Urothelium cell line (cell line): Measurements from ENCODE around the gene GDPGP1.
A peak's percentile ranks its signal among the peaks of the same experiment; 100 is the strongest.

Source experiments
- DNase-seq: peaks from one replicate; pipeline ENCODE4 v3.0.0; 2011; ENCODE audit warnings: low spot score, mixed read lengths
- FAIRE-seq: peaks from 2 replicates; lab custom pipeline; 2011; peaks lifted over from hg19 to GRCh38; lab: Jason Lieb, UNC

GDPGP1 gene

DNA sequence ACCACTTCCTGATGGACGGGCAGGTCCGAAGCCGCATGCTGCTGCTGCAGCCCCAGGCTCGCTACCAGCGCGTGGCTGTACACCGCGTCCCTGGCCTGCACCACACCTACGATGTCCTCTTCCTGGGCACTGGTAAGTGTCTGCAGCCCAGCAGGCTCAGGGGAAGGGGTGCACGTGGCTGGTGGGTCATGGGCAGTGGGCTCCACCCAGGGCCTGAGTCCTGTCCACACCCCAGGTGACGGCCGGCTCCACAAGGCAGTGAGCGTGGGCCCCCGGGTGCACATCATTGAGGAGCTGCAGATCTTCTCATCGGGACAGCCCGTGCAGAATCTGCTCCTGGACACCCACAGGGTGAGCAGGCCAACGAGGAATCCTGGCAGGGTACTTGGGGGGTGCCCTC, 9.0 kb upstream of the GDPGP1 start:
- FAIRE-seq: no peak

DNA sequence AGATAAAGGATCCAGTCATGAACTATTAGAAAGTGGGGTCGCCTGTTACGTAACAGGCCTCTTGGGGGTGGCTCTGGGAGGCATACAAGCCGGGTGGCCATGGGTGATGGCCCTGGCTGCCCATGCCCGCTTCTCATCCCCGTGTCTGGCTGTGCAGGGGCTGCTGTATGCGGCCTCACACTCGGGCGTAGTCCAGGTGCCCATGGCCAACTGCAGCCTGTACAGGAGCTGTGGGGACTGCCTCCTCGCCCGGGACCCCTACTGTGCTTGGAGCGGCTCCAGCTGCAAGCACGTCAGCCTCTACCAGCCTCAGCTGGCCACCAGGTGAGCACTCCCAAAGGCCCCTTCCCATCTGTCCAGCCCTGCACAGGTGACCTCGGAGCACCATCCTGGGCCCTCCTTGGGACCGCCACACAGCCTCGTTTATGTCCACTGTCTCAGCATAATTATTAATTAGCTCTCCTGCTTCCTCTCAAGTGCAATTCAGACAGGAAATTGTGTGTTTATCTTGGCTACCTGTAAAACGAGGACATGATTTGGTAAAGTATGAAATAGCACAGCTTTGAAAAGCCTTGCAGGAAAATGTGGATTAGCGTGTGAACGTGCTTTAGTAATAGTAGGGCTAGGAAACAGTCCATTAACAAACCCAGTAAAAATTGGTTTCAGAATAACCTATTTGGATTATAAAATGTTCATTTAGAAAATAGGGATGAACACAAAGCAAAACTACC, 8.3 kb upstream of the GDPGP1 start:
- DNase-seq (no peak), FAIRE-seq (no peak)

More for the DNA sequence above, 9.0 kb upstream of the GDPGP1 start:
- DNase-seq: no peak

DNA sequence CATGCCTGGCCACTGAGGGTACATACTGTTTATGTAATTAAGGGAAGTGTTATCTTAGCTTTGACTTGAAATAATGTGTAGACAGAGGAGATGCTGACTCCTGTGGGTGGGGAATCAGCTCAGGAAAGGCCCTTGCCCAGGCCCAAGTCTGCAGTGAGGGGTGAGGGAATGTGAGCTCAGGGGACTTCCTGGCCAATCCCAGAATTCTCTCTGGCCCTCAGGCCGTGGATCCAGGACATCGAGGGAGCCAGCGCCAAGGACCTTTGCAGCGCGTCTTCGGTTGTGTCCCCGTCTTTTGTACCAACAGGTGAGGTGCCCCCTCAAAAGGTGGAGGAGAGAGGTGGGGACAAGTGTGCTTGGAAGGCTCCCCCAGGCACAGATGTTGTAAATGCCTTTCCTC, 6.7 kb upstream of the GDPGP1 start:
- FAIRE-seq (no peak), DNase-seq (no peak)

DNA sequence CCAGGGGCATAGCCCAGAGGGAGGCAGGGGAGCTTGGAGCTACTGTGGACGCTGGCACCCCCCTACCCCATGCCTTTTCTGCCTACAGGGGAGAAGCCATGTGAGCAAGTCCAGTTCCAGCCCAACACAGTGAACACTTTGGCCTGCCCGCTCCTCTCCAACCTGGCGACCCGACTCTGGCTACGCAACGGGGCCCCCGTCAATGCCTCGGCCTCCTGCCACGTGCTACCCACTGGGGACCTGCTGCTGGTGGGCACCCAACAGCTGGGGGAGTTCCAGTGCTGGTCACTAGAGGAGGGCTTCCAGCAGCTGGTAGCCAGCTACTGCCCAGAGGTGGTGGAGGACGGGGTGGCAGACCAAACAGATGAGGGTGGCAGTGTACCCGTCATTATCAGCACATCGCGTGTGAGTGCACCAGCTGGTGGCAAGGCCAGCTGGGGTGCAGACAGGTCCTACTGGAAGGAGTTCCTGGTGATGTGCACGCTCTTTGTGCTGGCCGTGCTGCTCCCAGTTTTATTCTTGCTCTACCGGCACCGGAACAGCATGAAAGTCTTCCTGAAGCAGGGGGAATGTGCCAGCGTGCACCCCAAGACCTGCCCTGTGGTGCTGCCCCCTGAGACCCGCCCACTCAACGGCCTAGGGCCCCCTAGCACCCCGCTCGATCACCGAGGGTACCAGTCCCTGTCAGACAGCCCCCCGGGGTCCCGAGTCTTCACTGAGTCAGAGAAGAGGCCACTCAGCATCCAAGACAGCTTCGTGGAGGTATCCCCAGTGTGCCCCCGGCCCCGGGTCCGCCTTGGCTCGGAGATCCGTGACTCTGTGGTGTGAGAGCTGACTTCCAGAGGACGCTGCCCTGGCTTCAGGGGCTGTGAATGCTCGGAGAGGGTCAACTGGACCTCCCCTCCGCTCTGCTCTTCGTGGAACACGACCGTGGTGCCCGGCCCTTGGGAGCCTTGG, 5.9 kb upstream of the GDPGP1 start:
- peak; percentile 37 for FAIRE-seq
- no peak for DNase-seq

DNA sequence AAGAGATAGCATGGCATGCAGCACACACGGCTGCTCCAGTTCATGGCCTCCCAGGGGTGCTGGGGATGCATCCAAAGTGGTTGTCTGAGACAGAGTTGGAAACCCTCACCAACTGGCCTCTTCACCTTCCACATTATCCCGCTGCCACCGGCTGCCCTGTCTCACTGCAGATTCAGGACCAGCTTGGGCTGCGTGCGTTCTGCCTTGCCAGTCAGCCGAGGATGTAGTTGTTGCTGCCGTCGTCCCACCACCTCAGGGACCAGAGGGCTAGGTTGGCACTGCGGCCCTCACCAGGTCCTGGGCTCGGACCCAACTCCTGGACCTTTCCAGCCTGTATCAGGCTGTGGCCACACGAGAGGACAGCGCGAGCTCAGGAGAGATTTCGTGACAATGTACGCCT, 5.0 kb upstream of the GDPGP1 start:
- FAIRE-seq: no peak
- no peak for DNase-seq

DNA sequence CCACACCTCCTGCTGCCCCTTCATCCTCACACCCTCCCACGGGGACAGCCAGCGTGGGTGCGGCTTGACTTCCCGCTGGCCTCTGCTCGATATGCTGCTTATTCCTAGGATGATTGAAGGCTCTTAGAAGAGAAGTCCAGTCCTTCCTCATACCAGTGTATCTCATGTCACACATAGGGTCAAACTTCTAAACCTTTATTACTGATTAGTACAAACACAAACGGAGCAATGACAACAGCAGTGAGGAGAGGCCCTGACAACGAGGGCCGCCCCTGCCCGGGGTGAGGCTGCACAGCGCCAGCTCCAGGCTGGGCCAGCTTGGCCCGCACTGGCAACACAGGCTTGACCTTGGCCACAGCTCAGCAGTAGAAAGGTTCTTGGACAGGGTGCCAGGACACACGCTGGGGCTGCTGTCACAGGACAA, 3.9 kb upstream of the GDPGP1 start:
- no peak for FAIRE-seq
- no peak for DNase-seq

DNA sequence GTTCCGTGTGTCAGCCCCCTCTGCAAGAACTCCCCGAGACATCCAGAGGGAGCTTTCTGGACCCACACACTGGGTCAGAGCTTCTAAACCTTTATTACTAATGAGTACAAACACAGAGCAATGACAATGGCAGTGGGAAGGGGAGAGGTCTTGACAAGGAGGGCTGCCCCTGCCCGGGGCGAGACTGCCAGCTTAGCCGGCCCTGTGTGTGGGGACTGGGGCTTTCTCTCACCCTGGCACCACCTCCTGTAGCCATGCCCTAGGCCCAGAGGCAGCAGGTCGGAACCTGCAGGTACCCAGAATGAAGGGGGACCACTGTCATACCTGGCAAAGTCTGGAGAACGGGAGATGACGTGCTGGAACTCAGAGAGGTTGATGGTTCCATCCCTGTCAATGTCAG, 3.4 kb upstream of the GDPGP1 start:
- FAIRE-seq (no peak), DNase-seq (no peak)

DNA sequence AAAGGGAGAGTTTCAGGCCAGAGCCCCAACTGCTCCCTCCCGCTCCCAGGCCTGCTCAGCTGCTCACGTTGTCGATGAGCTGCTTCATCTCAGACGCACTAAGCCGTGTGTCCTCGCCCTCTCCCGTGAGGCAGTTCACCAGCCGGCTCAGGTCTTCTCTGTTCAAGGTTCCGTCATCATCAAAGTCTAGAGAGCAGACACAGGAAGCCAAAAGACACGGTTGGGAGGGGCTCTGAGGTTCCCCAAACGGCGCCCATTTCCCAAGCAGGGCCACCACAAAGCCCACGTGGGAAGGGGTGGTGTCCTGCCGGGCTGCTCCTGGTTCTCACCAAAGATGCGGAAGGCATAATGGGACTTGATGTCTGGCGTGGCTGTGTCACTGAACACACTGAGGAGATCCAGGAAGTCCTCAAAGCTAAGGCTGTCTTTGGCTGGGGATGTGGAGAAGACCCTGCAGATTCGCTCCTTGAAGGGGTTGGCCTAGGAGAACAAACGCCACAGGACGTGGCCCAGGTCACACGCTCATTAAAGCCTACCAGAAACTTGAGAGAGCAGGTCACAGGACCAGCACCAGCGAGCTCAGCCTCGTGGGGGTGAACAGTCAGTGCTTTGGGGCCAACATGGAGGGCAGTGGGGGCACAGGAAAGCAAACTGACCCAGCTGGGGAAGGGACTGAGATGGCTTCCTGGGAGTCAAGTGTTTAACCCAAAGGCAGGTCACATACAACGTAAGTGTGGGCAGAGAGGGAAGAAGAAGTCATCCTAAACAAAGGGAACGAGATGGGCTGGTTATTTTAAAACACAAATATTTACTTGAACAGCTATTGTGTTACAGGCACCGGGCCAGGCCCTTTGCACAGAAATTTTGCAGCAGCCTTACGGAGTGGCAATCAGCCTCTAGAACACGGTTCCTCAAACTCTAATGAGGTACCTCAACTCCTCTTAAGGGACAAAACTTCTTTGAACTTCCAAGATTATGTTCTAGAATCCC, 2.7 kb upstream of the GDPGP1 start:
- DNase-seq (no peak), FAIRE-seq (no peak)

DNA sequence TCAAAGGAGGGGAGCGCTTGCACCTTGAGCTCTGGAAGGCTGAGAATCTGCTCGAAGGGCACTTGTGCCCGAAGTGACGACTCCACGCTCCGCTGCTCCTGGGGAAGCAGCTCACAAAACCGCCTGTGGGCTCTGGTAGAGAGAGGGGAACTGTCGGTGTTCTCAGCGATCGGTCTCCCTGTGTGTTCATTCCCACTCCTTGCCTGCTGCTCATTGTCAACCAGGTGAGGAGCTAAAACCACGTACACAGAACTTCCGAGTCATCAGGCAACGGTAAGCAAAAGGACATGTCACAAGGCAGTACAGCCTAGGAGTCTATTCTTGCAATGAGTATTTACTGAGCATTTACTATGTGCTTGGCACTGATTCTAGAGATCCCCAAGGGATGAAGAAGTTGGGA, 1.8 kb upstream of the GDPGP1 start:
- DNase-seq: no peak
- FAIRE-seq: no peak

DNA sequence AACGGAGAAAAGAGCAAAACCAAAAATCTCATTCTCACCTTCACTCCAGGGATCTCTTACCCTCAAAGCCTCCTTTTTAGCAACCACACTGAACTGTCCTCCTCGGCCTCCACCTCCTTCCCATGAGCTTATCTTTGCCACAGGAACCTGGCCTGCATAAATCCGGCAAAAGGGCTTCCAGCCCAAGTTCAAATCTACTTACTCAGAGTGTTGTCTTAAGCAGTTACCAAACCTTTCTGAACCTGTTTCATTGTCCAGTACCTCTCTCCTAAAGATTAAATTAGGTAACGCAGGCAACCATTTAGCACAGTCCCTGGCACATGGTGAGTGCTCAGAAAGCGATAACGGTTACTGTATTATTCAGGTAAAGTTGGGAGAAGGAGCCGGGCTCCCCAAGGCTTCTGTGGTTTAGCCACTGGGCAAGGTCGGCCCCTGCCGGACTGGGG, 1.0 kb upstream of the GDPGP1 start:
- DNase-seq (no peak), FAIRE-seq (no peak)

DNA sequence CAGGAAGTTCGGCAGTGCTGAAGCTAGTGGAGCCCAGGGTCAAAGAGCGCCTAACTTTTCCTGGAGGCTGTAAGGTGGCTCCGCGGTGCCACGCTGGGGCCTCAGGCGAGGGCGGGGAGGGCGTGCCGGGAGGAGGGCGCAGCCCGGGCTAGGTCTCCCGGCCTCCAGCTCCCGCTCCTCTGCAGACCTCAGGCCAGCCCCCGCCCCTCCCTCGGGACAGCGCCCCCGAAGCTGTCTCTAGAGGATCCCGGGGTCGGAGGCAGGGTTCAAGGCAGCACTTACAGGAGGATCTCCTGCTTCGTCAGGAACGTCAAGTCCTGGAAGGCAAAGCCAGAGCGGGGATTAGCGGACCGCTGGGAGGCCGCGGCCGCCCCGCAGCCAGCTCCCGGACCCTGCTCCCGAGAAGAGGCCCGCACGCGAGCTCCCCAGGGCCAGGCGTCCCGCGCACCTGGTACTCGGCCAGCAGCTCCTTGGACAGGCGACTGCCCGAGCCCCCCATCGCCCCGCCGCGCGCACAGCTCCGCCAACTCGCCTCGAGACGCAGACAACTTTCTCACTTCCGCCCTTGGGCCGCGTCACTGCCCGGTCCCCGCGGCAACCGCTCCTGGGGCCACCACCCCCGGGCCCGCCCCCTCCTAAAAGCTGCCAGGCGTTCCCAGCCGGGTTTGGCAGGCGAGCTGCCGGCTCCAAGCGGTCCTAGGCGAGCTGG, 468 bp upstream of the GDPGP1 start, which contains the start of gene CIB1:
CIB1 (minus strand) TSS at position 555 of the 709 bp plus-strand sequence; CDS start at position 499, 56 bp downstream.
- DNase-seq (peak; percentile 99), FAIRE-seq (no peak)

DNA sequence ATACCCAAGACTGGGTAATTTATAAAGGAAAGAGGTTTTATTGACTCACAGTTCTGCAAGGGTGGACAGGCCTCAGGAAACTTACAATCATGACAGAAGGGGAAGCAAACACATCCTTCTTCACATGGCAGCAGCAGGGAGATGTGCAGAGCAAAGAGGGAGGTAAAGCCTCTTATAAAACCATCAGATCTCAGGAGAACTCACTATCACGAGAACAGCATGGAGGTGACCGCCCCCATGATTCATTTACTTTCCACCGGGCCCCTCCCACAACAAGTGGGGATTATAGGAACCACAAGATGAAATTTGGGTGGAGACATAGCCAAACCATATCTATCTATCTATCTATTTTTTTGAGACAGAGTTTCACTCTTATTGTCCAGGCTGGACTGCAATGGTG, 5.4 kb downstream of the GDPGP1 start:
- FAIRE-seq (no peak), DNase-seq (no peak)

DNA sequence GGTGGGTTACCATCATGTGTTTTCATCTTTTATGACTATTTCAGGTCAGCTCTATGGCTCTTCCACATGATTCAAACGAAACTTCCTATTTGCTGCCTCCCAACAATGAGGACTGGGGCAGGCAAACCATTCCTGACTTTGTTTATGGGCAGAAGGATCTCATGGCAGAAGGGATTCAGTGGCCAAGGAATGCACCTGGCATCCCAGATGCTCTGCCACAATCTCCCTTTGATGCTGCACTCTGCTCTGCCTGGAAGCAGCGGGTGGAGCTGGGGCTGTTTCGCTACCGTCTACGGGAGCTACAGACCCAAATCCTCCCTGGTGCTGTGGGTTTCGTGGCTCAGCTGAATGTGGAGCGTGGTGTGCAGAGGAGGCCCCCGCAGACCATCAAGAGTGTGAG, 6.8 kb downstream of the GDPGP1 start:
- no peak for DNase-seq
- FAIRE-seq: no peak

DNA sequence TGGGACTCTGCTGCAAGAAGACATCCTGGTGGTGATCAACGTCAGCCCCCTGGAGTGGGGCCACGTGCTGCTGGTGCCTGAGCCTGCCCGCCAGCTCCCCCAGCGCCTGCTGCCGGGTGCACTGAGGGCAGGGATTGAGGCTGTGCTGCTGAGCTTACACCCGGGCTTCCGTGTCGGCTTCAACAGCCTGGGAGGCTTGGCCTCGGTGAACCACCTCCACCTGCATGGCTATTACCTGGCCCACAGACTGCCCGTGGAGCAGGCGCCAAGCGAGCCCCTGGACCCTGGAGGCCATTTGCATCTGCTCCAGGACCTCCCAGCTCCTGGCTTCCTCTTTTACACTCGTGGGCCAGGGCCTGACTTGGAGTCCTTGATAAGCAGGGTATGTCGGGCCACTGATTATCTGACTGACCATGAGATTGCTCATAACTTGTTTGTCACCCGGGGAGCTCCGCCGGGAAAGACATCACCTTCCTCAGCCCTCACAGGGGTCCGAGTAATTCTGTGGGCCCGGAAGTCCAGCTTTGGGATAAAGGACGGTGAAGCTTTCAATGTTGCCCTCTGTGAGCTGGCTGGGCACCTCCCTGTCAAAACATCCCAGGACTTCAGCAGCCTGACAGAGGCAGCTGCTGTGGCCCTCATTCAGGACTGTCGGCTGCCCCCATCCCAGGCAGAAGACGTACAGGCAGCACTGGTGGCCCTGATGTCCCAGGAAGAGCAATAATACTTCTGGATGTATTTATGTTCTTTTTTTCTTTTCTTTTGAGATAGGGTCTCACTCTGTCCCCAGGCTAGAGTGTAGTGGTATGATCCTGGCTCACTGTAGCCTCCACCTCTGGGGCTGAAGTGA, 7.6 kb downstream of the GDPGP1 start:
- DNase-seq: no peak
- FAIRE-seq: no peak

DNA sequence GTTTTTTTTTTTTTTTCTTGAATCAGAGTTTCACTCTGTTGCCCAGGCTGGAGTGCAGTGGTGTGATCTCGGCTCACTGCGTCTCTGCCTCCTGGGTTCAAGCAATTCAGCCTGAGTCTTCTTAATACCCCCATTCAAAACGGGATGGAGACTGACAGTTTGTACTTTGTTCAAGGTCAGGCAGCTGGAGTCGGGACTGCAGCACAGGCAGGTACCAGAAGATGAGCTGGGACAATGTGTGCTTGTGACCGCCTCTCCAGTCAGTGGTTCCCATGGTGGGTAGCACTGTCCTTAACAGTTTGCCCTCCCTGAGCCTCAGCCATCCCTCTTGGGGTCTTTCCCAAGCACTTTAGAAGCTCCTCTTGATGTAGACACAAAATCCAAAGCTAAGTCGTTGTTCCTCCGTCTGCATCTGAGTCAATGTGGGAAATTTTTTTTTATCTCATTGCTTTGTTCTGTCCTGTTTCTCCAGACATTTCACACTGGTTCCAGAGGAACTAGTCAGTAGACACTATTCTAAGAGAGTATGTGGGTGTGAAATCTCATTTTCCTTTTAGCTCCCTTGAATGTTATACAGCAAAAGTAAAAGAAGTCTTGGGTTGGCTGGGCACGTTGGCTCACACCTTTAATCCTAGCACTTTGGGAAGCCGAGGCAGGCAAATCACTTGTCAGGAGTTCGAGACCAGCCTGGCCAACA, 10.1 kb downstream of the GDPGP1 start:
- FAIRE-seq: no peak
- DNase-seq: no peak

DNA sequence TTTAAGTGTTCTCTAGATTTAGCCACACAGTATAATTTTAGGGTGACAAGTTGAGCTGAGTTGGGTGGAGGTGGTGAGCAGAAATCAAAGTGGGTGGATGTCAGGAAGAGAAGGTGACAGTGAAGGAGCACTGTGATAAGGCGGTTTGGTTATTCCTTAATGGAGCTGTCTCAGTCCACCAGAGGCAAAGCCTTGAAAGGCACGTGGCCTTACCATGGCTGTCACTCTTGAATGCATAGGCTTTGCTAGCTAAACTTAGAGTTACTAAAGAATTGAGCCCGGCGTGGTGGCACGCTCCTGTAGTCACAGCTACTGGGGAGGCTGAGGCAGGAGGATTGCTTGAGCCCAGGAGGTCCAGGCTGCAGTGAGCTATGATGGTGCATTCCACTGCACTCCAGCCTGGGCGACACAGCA, 14.8 kb downstream of the GDPGP1 start:
- DNase-seq (no peak), FAIRE-seq (no peak)

DNA sequence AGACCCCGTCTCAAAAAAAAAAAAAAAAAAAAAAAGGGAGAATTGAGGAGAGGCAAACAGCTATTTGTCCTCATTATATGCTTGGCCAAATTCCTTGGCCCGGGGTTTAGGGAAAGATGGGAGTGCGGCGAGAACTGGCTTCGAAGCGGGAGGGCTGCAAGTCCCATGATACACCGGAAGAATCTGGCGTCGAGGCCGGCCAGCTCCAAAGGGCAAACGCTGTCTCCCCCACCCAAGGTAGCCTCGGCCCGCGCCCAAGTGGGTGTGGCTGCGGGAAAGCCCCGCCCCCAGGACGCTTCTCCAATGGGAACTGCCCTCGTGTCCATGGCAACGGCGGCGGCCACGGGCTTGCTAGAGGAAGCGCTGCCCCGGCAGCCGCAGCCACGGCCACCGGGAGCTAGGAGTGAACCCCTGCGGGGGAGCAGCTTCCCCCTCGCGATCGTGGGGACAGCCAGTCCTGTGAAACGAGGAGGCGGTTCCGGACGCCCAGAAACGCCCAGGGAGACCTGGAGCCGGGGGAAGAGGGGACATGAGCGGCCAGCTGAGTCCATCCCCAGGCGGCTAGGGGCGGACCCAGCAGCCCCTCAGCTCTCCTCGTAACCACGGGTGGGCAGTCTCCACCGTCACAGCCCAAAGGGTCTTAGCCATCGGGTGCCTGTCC, 15.3 kb downstream of the GDPGP1 start, which contains the start of gene TTLL13:
TTLL13 (plus strand) TSS at position 354 of the 661 bp plus-strand sequence. CDS start 1,075 bp downstream, outside the sequence.
- DNase-seq (peak; percentile 96), FAIRE-seq (peak; percentile 77)

DNA sequence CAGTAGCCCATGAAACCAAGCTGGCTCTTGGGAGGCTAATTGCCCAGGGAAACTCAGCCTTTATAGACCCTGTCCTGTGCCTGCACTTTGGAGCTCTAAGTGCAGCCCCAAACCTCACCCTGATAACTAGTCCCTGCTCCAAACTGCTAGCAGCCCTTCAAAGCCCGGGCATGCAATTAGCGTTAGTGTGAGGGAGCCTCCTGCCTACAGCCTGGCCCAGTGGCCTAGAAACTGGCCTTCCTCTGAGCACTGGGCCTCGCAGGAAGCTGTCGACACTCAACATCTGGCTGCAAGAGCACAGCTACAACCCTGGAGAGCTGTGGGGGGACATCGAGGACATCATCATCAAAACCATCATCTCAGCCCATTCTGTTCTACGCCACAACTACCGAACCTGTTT, 23.8 kb downstream of the GDPGP1 start:
- no peak for FAIRE-seq
- no peak for DNase-seq
